H1 (cell line): Measurements from ENCODE around the gene CHAC1. TPM values are rescaled to one million over a fixed set of nuclear protein-coding genes. Genes with fewer than 3 reads are reported as not detected.
A peak's percentile ranks its signal among the peaks of the same experiment; 100 is the strongest.

Experiments
- CHD7 ChIP-seq: fragments of 300-600 bp; sonication (generic); IDR thresholded peaks from 2 replicates; pipeline ENCODE4 v1.7.1; 2012; ENCODE audit warnings: low read length, moderate library complexity, mild to moderate bottlenecking, inconsistent platforms; ENCODE audit not compliant: insufficient replicate concordance
- CTBP2 ChIP-seq: IDR thresholded peaks from 2 replicates; pipeline ENCODE4 v1.7.0; 2011; ENCODE audit warnings: borderline replicate concordance, mild to moderate bottlenecking, moderate library complexity, mixed read lengths, low read length; ENCODE audit not compliant: insufficient read depth, insufficient read length
- EGR1 ChIP-seq: IDR thresholded peaks from 2 replicates; pipeline ENCODE4 v1.6.1; 2011; ENCODE audit warnings: low read depth, low read length, borderline replicate concordance
- EZH2 ChIP-seq: fragments of 200-600 bp; sonication (generic); IDR thresholded peaks from 2 replicates; pipeline ENCODE4 v1.7.1; 2012; ENCODE audit warnings: low read depth, mild to moderate bottlenecking, moderate library complexity, low read length, inconsistent platforms; ENCODE audit not compliant: severe bottlenecking
- GABPA ChIP-seq: IDR thresholded peaks from 2 replicates; pipeline ENCODE4 v1.6.1; 2011; ENCODE audit warnings: mild to moderate bottlenecking, low read length, moderate library complexity, borderline replicate concordance; ENCODE audit not compliant: insufficient read depth
- POLR2A ChIP-seq, 2 experiments: IDR thresholded peaks; 1 replicate in 1 of 2; 2 replicates in 1 of 2; pipeline ENCODE4 v1.6.1; 2011; ENCODE audit warnings: low read depth in 2 of 2, low read length in 2 of 2, mild to moderate bottlenecking in 2 of 2; ENCODE audit errors: control extremely low read depth in 1 of 2
- POLR2AphosphoS5 ChIP-seq: IDR thresholded peaks from 2 replicates; pipeline ENCODE4 v1.6.1; 2011; ENCODE audit warnings: low read depth, low read length
- SIX5 ChIP-seq: IDR thresholded peaks from 2 replicates; pipeline ENCODE4 v1.6.1; 2011; ENCODE audit warnings: mild to moderate bottlenecking, low read depth, low read length
- TAF7 ChIP-seq: optimal IDR thresholded peaks from 2 replicates; pipeline ENCODE3; 2011; ENCODE audit warnings: low read depth, mild to moderate bottlenecking, inconsistent platforms, low read length, moderate library complexity, borderline replicate concordance
- TEAD4 ChIP-seq: IDR thresholded peaks from 2 replicates; pipeline ENCODE4 v1.6.1; 2012; ENCODE audit warnings: low read depth, low read length, inconsistent platforms, mixed read lengths
- polyA plus RNA-seq, 7 experiments: library from polyadenylated mRNA; depleted of rRNA in 3 of 7; stranded (reverse) in 5 of 7; unstranded in 2 of 7; fragments of >200 nt in 5 of 7; fragments of 200-250 nt in 2 of 7; gene quantifications; 1 replicate in 5 of 7; 2 replicates in 1 of 7; 4 replicates in 1 of 7; pipeline versions ENCODE4 v1.2.1 to v1.2.3, GENCODE V29; 2011 to 2013; ENCODE audit warnings: missing spikeins in 2 of 7, mixed read lengths in 2 of 7
- total RNA-seq: library from RNA; stranded (reverse); fragmentation: NEBNext Ultra II Directional; extraction: Animal tissue kit (Norgen Biotek cat#: 25700); gene quantifications from 2 replicates; pipeline ENCODE4 v1.2.1, GENCODE V29; 2021

Gene CHAC1
- total and polyA plus RNA-seq, 2 of the 8 experiments (the other 6 are each of a cell fraction or from before 2014, with no cell fraction given): 34.3 to 159 TPM

DNA sequence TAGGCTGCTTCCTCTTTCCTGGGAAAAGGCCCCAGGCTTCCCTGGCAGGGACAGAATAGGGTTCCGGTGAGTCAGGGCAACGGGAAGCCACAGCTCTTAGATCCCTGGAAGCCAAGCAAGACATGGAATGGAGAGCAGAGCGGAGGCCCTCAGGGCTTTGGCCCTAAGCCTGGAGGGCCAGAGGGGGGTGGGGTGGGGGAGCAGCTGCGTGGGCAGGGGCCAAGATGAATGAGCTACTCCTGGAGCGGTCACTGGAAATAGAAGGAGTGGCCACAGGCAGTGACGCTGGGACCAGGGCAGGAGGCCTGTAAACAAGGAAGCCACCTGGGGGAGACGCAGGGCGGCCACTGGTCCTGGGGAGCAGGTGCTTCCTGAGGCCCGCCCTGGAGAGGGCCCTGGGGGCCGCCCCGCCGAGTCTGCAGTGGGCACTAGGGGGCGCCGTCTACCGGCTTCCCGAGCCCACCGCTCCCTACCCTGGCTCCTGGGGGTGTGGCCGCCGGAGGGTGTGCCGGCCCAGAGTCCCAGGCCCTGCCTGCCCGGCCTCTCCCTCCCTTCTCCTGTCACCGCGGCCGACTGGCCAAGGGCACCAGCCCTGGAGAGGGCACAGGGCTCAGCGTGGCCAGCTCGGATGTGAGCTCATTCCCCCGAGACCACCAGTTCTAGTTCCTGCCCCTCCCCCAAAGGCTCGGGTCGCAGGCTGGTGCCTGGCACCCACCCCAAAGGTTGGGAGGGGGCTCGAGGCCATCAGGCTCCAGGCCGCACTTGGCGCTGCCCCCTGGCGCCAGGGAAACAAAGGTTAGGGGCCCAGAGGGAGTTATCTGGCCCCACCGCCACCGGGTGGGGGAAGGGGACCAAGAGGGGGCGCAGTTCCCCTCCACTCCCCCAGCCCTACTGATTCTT is 46.9 kb upstream of the CHAC1 start (continued):
- no peak for TF ChIP-seq CHD7
- TF ChIP-seq TAF7: peak; percentile 61
- no peak; a peak in 1 of 3 replicates for TF ChIP-seq POLR2A (IDR thresholded peaks at IDR 0.05; ENCODE audit: control extremely low read depth in 1 of 2, low read depth in 2 of 2, low read length in 2 of 2)
- TF ChIP-seq EGR1: peak; percentile 38; the same call in 1 of the 2 replicates
- no peak for TF ChIP-seq SIX5
- peak; percentile 66; the same call in 1 of the 2 replicates for TF ChIP-seq GABPA
- TF ChIP-seq CTBP2: no peak
- TF ChIP-seq EZH2: no peak
- peak; percentile 46 for TF ChIP-seq POLR2AphosphoS5
- TF ChIP-seq TEAD4: no peak
